K562 (cell line): ENCODE results near the gene NPHP1. TPM values are rescaled to one million over a fixed set of nuclear protein-coding genes. Genes with fewer than 3 reads are reported as not detected.

Source experiments
- BRF2 ChIP-seq: IDR thresholded peaks from 3 replicates; pipeline ENCODE4 v1.6.1; 2011; ENCODE audit warnings: borderline replicate concordance, mild to moderate bottlenecking; ENCODE audit not compliant: insufficient read length, insufficient read depth
- CEBPZ ChIP-seq: fragments of 150-350 bp; IDR thresholded peaks from 2 replicates; pipeline ENCODE4 v1.6.1; 2014; ENCODE audit warnings: low read depth, mild to moderate bottlenecking, low read length, borderline replicate concordance
- ELK1 ChIP-seq: sonication (generic); formaldehyde crosslinking; IDR thresholded peaks from 2 replicates; pipeline ENCODE4 v1.8.1; 2022; ENCODE audit warnings: missing genetic modification reagents
- ETV5 ChIP-seq: sonication (generic); formaldehyde crosslinking; IDR thresholded peaks from 2 replicates; pipeline ENCODE4 v1.4.0; 2020; ENCODE audit warnings: low read depth, mild to moderate bottlenecking, missing genetic modification reagents
- EZH2 ChIP-seq: IDR thresholded peaks from 2 replicates; pipeline ENCODE4 v1.6.1; 2012; ENCODE audit warnings: low read depth, mild to moderate bottlenecking, inconsistent platforms, low read length, borderline replicate concordance
- GABPA ChIP-seq: fragments of 200-800 bp; sonication (Bioruptor generic); conservative IDR thresholded peaks from 2 replicates; pipeline ENCODE4 v1.6.1; 2016; ENCODE audit warnings: low read depth, missing genetic modification characterization, missing compliant biosample characterization
- GATA2 ChIP-seq: sonication (generic); formaldehyde crosslinking; IDR thresholded peaks from 2 replicates; pipeline ENCODE4 v1.4.0; 2020; ENCODE audit warnings: mild to moderate bottlenecking, missing genetic modification reagents
- LEF1 ChIP-seq: fragments of 450-650 bp; IDR thresholded peaks from 2 replicates; pipeline ENCODE4 v1.6.1; 2016; ENCODE audit warnings: mild to moderate bottlenecking
- PRPF4 ChIP-seq: fragments of 200-400 bp; formaldehyde crosslinking; IDR thresholded peaks from one replicate; pipeline ENCODE4 v1.6.1; 2017; ENCODE audit warnings: low read length, low read depth, mild to moderate bottlenecking; ENCODE audit not compliant: insufficient read depth, poor library complexity, severe bottlenecking
- SMAD1 ChIP-seq: fragments of 150-350 bp; IDR thresholded peaks from 2 replicates; pipeline ENCODE4 v1.6.1; 2014; ENCODE audit warnings: low read length, low read depth; ENCODE audit not compliant: partially characterized antibody
- STAT6 ChIP-seq: sonication (generic); formaldehyde crosslinking; IDR thresholded peaks from 2 replicates; pipeline ENCODE4 v1.8.1; 2023; ENCODE audit warnings: mild to moderate bottlenecking, missing genetic modification reagents
- TARDBP ChIP-seq: fragments of 450-650 bp; IDR thresholded peaks from 2 replicates; pipeline ENCODE4 v1.6.1; 2016
- TOE1 ChIP-seq, 2 experiments: fragments of 450-650 bp in 1 of 2; sonication (generic) in 1 of 2; formaldehyde crosslinking in 1 of 2; IDR thresholded peaks; 2 replicates each; pipeline versions ENCODE4 v1.7.1 to v1.8.0; 2016 to 2022; ENCODE audit warnings: borderline replicate concordance in 2 of 2, mild to moderate bottlenecking in 2 of 2, antibody characterized with exemption in 1 of 2, inconsistent platforms in 1 of 2, low read depth in 1 of 2, missing genetic modification reagents in 1 of 2, moderate library complexity in 1 of 2
- ZBTB17 ChIP-seq: fragments of 450-650 bp; formaldehyde crosslinking; IDR thresholded peaks from 2 replicates; pipeline ENCODE4 v1.4.0; 2020; ENCODE audit warnings: mild to moderate bottlenecking
- polyA plus RNA-seq, 8 experiments: library from polyadenylated mRNA; depleted of rRNA in 4 of 8; stranded (reverse) in 5 of 8; unstranded in 3 of 8; fragments of >200 nt; fragmentation: Nextera tagmentation in 2 of 8; fragmentation: Illumina TruSeq in 1 of 8; extraction: Ambion mirVana in 2 of 8; extraction: Trizol in 1 of 8; gene quantifications; 2 replicates each; pipeline versions ENCODE4 v1.2.1 to v1.2.3, GENCODE V29; 2011 to 2014; ENCODE audit warnings: inconsistent platforms in 1 of 8, missing spikeins in 1 of 8
- total RNA-seq, 7 experiments: library from RNA; depleted of rRNA in 6 of 7; stranded (reverse); fragments of >200 nt in 6 of 7; fragmentation: Illumina TruSeq in 2 of 7; extraction: Trizol in 2 of 7; gene quantifications; 2 replicates each; pipeline versions ENCODE4 v1.2.1 to v1.2.3, GENCODE V29; 2011 to 2021; ENCODE audit warnings: low replicate concordance in 1 of 7

Gene NPHP1
- total and polyA plus RNA-seq, 9 of the 15 experiments (the other 6 are each of a cell fraction or from before 2014, with no cell fraction given) = 0.11 to 0.32 (median 0.20) TPM; not detected in 5

GRCh38 chr2:110211938-110212858 is 7.4 kb upstream of the NPHP1 start, which contains the start of gene MTLN (continued):
- no peak for TF ChIP-seq STAT6 (CRISPR knock-in tag)
- no peak for TF ChIP-seq GATA2 (CRISPR knock-in tag)
- no peak for TF ChIP-seq ELK1 (CRISPR knock-in tag)
- no peak for TF ChIP-seq TARDBP
- no peak for TF ChIP-seq SMAD1
- peak; percentile 79 for TF ChIP-seq TOE1 (IDR thresholded peaks at IDR 0.05; ENCODE audit: borderline replicate concordance)
- no peak for TF ChIP-seq TOE1 (CRISPR knock-in tag; IDR thresholded peaks at IDR 0.05; ENCODE audit: borderline replicate concordance, low read depth)
- TF ChIP-seq BRF2 = no peak
- TF ChIP-seq ETV5 (CRISPR knock-in tag) = peak; percentile 48
- TF ChIP-seq GABPA (tag) = no peak
- no peak for TF ChIP-seq EZH2
- TF ChIP-seq CEBPZ = no peak
- TF ChIP-seq ZBTB17 (CRISPR knock-in tag) = peak; percentile 68
- TF ChIP-seq LEF1 = no peak
- TF ChIP-seq PRPF4 = no peak
